T follicular helper cell (primary cell): ENCODE results near the gene PIKFYVE.
"Not testable (repeated sequence)": the region's sequence is repeated elsewhere in the genome, so short reads cannot be mapped to it uniquely, and the experiment has no call there.

Experiments
- DNase-seq: peaks from one replicate; pipeline ENCODE4 v3.0.0-alpha.2; 2020; ENCODE audit warnings: low read depth

The PIKFYVE gene

DNA sequence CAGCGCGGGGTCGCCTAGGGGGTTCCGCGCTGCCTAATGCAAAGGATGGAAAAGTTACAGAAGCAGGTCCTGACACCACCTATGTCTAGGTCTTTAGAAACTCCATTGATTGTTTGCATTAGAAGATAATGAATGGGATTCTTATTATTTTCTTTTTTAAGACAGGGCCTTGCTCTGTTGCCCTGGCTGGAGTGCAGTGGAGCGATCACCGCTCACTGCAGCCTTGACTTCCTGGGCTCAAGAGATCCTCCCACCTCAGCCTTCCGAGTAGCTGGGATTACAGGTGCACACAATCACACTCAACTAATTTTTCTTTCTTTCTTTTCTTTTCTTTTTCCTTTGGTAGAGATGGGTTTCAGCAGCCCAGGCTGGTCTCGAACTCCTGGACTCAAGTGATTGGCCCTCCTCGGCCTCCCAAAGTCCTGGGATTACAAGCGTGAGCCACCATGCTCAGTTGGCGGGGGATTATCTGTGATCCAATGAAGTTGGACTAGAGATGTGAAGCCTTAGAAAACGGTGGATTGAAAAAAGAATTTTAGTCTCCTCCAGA lies 10.4 kb upstream of the PIKFYVE start:
- DNase-seq = no peak

DNA sequence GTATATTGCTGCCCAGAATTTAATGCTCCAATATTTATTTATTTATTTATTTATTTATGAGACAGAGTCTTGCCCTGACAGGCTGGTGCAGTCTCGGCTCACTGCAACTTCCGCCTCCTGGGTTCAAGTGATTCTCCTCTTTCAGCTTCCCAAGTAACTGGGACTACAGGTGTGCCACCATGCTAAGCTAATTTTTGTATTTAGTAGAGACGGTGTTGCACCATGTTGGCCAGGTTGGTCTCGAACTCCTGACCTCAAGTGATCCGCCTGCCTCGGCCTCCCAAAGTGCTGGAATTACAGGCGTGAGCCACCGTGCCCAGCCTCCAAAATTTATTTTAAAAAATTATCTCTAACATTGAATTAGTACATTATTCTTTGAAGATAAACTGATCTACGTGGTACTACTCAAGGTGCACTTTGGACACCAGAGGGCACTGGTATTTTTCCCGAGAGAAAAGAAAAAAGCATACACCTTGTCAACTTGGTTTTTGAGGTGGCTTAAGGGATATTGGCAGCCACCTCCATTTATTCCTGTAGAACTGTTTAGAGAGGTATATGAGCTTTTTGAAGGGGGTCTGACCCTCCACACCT lies 9.8 kb upstream of the PIKFYVE start:
- DNase-seq = no peak

DNA sequence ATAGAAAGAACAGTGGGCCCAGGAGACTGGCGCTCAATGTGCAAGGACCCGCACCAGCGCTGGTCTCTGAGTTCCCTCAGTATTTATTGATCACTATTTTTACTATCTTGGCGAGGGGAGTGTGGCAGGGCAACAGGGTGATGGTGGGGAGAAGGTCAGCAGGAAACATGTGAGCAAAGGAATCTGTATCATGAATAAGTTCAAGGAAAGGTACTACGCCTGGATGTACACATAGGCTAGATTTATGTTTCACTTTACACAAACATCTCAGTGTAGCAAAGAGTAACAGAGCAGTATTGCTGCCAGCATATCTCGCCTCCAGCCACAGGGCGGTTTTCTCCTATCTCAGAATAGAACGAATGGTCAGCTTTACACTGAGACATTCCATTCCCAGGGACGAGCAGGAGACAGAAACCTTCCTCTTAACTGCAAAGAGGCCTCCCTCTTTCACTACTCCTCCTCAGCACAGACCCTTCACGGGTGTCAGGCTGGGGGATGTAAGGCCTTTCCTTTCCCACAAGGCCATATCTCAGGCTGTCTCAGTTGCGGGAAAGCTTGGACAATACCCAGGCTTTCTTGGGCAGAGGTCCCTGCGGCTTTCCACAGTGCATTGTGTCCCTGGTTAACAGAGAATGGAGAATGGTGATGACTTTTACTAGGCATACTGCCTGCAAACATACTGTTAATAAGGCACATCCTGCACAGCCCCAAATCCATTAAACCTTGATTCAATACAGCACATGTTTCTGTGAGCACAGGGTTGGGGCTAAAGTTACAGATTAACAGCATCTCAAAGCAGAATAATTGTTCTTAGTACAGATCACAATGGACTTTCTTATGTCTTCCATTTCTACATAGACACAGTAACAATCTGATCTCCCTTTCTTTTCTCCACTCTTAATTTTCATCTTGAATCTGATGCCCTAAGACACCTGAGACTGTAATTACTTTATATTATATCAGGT lies 8.9 kb upstream of the PIKFYVE start:
- not testable (repeated sequence) for DNase-seq

DNA sequence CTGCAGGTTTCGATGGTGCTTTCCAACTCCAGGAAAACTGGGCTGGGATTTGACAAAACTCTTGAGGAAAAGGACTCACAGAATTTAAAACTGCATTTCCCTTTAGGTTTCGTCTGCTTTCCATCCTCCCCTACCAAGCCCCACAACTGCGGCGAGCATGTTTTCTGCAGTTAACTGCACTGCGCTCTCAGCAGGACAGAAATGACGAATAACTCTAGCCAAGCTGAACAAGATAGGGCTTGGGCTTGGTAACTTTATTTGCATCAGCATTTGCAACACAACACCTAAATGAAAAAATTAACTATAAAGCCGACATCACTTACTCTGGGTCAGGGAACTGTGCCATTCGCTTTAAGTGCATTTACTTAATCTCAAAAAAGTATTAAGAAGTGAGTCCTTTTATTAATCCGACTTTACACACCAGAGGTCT lies 669 bp upstream of the PIKFYVE start:
- peak; percentile 32 for DNase-seq

DNA sequence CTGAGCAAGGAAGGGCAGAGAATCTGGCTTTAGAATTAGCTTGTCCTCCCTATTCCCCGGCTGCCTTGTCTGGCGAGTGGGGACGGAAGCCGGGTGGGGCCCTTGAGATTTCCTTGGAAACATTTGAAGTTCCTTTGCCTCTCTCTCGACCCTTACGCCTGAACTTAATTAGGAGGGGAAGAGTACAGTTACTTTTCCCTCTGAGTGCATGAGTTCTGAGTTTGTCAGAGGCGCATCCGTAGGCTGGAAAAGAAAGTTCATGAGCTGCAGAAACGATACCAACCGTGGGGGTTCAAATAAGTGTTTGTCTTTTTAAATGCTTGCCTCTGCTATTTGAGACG lies 468 bp downstream of the PIKFYVE start:
- no peak for DNase-seq

DNA sequence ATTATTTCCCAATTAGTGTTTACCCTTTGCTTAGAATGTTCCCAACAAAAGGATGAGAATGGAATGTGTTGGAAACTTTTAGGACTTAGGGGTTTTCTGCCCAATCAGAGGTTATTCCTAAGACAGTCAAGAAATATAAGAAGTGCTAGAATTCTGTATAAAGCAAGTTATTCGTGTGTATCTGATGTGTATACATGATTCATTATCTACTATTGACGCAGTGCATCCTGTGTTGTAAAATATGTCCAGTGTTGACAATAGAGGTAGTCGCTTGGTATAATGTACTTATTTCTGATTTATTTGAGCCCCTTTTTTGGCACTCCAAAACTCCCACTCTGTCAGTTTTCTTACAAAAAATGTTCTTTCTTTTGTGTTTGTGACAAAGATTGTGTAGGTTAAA lies 881 bp downstream of the PIKFYVE start:
- DNase-seq = no peak

DNA sequence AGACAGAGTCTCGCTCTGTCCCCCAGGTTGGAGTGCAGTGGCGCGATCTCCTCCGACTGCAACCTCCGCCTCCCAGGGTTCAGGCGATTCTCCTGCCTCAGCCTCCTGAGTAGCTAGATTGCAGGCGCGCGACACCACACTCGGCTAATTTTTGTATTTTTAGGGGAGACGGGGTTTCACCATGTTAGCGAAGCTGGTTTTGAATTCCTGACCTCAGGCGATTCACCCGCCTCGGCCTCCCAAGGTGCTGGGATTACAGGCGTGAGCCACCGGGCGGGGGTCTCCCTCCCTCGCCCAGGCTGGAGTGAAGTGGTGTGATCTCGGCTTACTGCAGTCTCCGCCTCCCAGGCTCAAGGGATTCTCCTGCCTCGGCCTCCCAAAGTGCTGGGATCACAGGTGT lies 1.5 kb downstream of the PIKFYVE start:
- DNase-seq = not testable (repeated sequence)

DNA sequence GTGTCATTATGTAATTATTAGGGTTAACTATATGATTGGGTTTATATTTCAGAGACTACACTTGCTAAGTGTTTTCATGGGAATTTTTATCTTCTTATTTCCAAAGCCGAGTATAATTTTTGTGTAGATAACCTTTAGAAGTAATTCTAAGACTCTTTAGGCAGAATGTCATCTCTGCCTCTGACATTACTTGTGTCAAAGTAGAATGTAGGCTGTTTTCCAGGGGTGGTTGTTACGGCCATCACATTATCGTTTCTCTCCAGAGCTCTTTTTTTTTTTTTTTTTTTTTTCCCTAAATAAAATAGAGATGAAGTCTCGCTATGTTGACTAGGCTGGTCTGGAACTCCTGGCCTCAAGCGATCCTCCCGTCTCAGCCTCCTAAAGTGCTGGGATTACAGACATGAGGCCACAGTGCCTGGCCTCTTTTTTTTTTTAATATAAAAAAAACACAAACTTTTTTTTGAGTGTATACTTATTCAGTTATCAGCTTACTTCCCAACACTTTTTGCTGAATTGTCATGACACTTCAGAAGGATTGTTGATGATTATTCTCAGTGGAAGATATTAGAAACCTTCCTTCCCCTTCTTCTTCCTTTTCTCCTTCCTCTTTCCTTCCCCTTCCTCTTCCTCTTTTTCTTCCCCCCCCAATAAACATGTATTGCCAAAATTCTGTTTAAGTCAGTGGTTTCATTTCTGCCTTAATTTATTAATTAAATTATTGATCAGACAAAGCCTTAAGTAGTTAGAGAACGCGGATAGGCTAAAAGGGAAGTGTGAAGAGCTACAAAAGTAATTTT lies 2.3 kb downstream of the PIKFYVE start:
- no peak for DNase-seq

DNA sequence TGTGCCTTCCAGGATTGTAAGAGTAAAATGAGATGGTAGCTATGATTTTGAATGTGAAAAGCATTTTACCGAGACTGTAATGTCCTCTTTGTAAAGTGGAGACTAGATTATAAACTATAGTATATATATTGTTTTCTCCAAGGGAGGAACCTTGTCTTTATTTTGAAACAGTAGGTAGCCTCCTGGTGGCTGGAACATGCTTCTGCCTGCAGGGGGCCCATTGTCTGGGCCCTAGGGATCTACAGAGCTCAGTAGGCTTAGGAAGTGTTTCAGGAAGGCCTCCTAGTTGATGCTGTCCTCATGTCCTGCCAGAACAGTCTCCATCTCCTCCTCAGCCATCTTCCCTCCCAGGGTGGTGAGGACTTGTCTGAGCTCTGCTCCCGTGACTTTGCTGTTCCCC lies 3.0 kb downstream of the PIKFYVE start:
- no peak for DNase-seq

DNA sequence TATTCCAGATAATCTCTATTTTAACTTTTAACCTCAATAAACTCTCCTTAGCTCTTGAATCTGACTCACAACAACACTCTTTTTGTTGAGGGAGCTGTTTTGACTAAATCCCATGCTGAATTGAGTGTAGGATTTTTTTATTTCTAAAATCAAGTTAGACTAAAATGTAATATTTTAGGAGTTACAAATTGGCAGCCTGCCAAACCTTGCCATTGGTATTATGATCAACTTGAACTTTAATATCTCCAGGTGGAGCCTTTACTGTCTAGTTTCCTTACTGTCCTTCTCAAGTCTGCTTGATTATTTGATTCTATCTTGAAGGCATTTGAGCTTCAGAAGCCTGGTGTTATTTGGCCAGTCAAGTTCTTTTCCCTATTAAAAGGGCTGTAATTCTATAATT lies 8.7 kb downstream of the PIKFYVE start:
- DNase-seq = no peak

DNA sequence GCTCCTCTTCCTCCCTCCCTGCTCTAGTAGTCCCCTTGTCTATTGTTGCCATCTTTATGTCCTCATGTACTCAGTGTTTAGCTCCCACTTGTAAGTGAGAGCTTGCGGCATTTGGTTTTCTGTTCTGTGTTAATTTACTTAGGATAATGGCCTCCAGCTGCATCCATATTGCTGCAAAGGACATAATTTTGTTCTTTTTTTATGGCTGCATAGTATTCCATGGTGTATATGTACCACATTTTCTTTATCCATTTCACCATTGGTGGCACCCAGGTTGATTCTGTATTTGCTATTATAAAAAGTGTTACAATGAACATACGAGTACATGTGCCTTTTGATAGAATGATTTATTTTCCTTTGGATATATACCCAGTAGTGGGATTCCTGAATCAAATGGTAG lies 12.5 kb downstream of the PIKFYVE start:
- DNase-seq = no peak

DNA sequence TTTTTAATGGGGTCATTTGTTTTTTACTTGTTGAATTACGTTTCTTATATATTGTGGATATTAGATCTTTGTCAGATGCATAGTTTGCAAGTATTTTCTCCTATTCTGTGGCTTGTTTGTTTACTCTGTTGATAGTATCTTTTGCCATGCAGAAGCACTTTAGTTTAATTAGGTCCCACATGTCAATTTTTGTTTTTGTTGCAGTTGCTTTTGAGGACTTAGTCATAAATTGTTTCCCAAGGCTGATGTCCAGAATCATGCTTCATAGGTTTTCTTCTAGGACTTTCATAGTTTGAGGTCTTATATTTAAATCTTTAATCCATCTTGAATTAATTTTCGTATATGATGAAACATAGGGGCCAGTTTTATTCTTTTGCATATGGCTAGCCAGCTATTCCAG lies 13.2 kb downstream of the PIKFYVE start:
- no peak for DNase-seq

DNA sequence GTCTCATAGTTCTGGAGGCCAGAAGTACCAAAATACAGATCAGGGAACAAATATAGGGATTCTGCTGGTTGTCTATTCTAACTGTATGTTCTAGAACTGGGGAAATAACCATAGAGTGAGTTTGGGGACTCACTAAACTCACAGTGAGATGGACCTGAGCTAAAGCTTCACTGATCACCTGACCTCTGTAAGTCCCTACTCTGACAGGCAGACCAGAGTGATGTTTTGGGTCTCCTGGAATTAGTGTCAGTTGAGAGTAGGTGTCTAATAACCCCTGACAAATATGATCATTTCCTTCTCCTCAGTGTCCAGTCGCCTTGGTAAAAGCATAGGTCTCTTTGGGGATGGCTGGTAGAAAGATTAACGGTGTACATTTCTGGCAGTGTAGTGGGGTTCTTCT lies 14.2 kb downstream of the PIKFYVE start:
- DNase-seq = no peak

DNA sequence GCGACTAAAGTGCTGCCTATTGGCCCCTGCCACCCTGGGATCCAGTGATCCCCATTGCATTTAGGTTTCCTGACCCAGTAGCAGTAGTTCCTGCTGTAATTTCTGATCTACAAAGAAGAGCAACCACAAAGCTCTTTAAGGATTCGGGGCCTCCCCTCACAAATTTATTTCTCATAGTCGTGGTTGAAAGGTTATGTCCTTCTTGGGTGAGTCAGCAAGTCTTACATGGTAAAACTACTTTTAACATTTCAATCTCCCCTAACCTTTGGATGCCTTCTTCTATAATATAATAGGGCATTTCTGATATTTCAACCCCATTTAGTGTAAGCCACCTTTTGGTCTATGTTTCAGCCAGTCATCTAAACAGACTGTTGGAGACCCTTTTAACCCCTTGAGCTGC lies 14.9 kb downstream of the PIKFYVE start:
- DNase-seq = no peak

DNA sequence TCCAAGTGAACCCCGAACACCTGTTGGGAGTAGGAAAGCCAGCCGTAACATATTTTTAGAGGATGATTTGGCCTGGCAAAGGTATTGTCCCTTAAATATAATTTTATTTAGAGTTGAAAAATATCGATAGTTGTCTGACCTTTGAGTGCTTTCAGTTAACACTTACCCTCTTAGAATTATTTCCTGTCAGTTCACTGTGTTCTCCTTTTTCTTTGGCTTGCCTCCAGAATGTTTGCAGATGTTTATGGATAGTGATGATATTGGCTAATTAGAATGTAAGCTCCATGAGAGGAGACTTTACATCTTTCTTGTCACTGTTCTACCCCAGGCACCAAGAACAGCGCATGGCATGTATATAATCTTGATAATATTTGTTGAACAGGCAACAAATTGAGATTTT lies 19.8 kb downstream of the PIKFYVE start:
- no peak for DNase-seq

DNA sequence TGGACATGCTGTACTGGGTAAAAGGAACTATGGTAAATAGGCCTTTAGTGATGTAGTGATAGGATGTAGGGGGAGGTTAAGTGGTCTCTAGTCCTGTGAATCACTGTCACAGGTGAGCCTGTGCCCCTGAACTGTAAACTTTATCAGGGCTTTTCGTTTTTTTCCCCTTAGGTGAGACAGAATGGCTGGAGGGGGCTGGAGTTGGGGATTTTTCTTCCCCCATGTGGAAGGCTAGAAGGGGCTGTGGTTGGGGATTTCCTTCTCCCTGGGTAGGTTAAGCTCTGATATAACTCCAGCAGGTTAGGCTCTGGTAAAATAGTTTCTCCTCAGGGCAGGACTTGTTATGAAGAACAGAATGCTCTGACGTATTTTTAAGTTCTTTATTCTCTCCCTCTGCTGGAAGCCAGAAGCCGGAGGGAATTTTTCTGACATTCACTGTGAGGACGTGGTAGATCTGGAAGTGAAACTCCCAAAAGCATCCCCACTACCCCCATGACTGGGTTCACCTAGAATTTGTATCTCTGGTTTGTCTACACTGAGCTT lies 28.5 kb downstream of the PIKFYVE start:
- no peak for DNase-seq

DNA sequence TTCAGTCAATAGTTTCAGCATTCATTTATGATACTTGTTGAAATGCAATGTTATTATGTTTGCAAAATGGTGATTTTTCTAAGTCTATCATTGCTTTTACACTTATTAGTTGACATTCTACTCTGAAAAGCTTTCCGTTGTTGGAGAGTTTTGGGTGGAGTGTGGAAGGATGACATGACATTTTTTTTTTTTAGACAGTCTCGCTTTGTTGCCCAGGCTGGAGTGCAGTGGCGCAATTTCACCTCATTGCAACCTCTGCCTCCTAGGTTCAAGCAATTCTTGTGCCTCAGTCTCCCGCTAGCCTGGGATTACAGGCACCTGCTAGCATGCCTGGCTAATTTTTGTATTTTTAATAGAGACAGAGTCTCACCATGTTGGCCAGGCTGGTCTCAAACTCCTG lies 29.8 kb downstream of the PIKFYVE start:
- no peak for DNase-seq

DNA sequence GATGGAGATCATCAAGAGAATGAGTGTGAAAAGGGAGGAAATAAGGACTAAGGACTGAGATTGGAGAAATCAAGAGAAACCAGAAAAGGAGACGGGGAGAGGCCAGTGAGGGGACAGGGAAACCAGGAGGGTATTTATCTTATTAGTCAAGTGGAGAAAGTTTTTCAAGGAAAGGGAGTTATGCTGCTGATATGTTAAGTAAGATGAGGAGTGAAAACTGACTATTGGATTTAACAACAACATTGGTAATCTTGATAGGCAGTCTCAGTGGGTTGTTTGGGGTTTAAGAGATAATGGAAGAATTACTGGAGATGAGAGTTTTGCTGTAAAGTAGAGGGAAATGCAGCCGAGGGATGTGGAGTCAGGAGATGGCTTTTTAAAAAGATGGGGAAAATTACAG lies 30.6 kb downstream of the PIKFYVE start:
- no peak for DNase-seq

DNA sequence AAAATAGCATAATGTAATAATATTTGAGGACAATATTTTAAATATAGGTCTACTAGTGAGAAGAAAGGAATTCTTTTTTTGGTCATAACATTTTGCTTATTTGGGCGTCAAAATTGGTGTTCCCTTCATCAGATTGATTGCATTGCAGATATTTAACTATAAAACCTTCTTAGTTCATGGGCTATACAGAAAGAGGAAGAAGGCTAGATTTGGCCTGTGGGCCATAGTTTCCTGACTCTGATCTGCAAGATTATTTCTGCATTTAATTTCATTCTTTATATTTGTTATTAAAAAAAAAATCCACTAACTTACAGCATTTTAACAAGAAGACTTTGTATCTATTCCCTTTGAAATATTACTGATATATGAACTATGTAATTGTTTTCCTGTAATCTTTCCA lies 31.9 kb downstream of the PIKFYVE start:
- DNase-seq = no peak

DNA sequence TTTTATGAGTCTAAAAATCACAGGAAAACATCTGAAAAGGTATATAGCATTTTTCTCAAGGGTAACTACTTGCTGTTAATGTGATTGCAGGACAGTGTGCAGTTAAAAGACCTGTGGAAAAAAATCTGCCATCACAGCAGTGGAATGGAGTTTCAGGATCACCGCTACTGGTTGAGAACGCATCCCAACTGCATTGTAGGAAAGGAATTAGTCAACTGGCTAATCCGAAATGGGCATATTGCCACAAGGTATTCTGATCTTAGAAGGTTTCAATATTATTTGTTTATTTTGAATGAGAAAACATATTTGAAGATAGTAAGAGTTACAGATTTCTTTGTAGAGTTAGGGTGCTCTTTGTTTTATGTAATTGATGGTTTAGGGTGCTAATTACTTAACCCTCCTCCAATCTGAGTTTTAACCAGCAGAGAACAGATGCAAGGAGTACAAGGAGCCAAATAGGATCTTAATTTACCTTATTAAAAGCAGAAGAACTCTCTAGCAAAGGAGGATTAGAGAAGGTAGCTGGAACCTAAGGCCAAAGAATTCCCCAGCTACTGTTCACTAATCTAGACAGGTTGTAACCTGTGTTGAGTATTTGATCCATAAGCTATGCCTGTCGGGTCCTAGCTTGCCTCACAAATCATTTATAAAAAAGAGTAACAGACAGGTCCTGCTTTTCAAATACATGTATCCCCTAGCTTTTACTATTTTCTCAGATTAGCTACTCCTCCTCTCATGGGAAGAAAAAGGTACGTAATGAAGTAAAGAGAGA lies 35.0 kb downstream of the PIKFYVE start:
- no peak for DNase-seq

DNA sequence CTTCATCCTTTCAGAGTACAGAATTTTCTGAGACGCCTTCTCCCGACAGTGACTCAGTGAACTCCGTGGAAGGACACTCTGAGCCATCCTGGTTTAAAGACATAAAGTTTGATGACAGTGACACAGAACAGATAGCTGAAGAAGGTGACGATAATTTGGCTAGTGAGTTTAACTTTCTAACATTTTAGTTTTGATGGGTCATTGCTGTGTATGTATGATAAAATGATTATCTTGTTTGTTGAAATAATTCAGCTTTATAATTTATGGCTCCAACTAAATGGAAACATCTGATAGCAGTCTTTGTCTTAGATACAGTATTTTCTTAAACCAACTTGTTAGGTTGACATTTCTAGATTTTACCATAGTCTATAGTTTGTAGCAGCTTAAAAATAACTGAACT lies 38.1 kb downstream of the PIKFYVE start:
- no peak for DNase-seq
